ENCODE results near the gene EPHB1. TPM values are rescaled to one million over a fixed set of nuclear protein-coding genes. Genes with fewer than 3 reads are reported as not detected.

EPHB1 gene
- total RNA-seq, 1 experiment from 2014 or later = 0.86 TPM

DNA sequence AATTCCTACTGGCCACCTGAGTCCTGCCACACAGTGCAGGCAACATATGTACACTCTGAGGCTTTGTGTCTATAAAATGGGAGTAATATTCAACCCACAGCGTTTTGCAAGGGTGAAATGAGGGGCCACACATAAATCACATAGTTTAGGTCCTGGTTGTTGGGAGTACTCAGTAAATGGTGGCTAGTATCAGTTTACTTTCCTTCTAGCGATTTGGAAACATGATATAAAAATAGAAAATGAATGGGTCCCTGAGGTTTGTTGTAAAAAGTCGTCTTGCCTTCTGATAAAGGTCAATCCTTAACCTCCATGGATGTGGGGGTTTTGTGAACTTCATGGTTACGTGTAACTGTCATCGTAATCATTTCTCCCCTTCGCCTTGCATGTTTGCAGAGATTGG is 472.4 kb downstream of the EPHB1 start:
- no peaks in the 10 kb centered on the region for H3K4me1 ChIP-seq (ENCODE audit: control insufficient read depth in 1 of 2, insufficient read depth in 2 of 2, low read length in 2 of 2)
- no peaks in the 10 kb centered on the region for H3K9me3 ChIP-seq (ENCODE audit: control insufficient read depth in 1 of 2, insufficient read depth in 1 of 2, low read depth in 1 of 2, low read length in 2 of 2)
- H2AFZ ChIP-seq (ENCODE audit: low read depth, low read length, poor library complexity, severe bottlenecking) = no peak overlapping the region
- H3K79me2 ChIP-seq (ENCODE audit: insufficient read depth, low read length) = no peaks in the 10 kb centered on the region
- TF ChIP-seq YY1 (IDR thresholded peaks at IDR 0.05; ENCODE audit: extremely low read depth, insufficient replicate concordance, low read depth, low read length) (no peak), POLR2AphosphoS5 (IDR thresholded peaks at IDR 0.05; ENCODE audit: low read depth, low read length) (no peak), CBX3 (IDR thresholded peaks at IDR 0.05; ENCODE audit: low read depth) (no peak), EZH2phosphoT487 (IDR thresholded peaks at IDR 0.05; ENCODE audit: borderline replicate concordance) (no peak)
- TF ChIP-seq, protein P1, sequence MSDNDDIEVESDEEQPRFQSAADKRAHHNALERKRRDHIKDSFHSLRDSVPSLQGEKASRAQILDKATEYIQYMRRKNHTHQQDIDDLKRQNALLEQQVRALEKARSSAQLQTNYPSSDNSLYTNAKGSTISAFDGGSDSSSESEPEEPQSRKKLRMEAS (IDR thresholded peaks at IDR 0.05) = no peak
- H3K9ac ChIP-seq (ENCODE audit: low read length) = no peak overlapping the region
- POLR2A ChIA-PET = no interaction called here
- intact Hi-C loops (cut with micrococcal nuclease) = no loop called here
- CTCF ChIA-PET = no interaction called here
- RAD21 ChIA-PET (ENCODE audit: low non-redundant PET in 1 of 2, low total read pairs in 2 of 2, uncharacterized antibody in 2 of 2, unreplicated experiment in 2 of 2) = no interaction called here
- H3K4me2 ChIP-seq (ENCODE audit: low read length) = no peak overlapping the region
- no peak overlapping the region for H3K27ac ChIP-seq (ENCODE audit: low read depth, low read length)
- no TSS peak for BruUV-seq (replicated peaks)
- no peak overlapping the region for H3K4me3 ChIP-seq (replicated peaks in 1 of 2; ENCODE audit: low read depth in 1 of 2, low read length in 2 of 2)
- peaks cover 22% of the 10 kb centered on the region for H3K27me3 ChIP-seq (ENCODE audit: insufficient read depth, low read length)
- H4K20me1 ChIP-seq (ENCODE audit: insufficient read depth) = no peaks in the 10 kb centered on the region
- no peaks in the 10 kb centered on the region for H3K9me2 ChIP-seq (ENCODE audit: insufficient read depth)
- H3K36me3 ChIP-seq (ENCODE audit: control insufficient read depth in 1 of 2, insufficient read depth in 2 of 2, low read length in 2 of 2) = no peaks in the 10 kb centered on the region
- ATAC-seq (no peak), DNase-seq (ENCODE audit: low read depth, low spot score) (no peak)

DNA sequence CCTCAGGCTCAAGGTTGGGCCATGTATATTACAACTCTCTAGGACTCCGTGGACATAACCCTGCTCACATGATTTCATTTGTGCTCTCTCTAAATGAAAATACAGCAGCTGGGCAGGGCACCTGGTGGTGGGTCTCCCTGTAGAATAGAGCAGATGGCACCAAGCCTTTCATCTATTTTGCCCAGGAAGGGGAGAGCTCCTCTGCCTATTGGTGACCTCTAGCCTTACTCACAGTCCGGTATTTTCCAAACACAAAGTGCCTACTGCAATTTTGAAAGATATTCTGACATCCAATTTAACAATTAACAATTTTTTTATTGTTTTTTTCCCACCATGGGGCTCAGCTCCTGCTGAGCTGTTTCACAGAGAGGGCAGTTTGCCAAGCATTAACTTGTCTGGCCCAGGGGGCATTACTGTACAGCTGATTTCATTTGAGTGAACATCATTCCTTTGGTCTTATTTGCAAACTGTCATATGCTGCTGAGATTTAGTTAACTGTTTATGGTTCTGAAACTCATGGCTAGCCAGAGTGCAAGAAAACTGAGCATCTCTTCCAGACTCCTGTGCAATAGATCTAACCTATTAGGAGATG is 474.0 kb downstream of the EPHB1 start:
- ATAC-seq (no peak), DNase-seq (ENCODE audit: low read depth, low spot score) (no peak)
- CTCF ChIA-PET = no interaction called here
- Histone ChIP-seq H4K20me1 (ENCODE audit: insufficient read depth) (no peaks in the 10 kb centered on the region), H3K9ac (ENCODE audit: low read length) (no peak overlapping the region), H3K27me3 (ENCODE audit: insufficient read depth, low read length) (peaks cover 19% of the 10 kb centered on the region), H3K79me2 (ENCODE audit: insufficient read depth, low read length) (no peaks in the 10 kb centered on the region), H2AFZ (ENCODE audit: low read depth, low read length, poor library complexity, severe bottlenecking) (no peak overlapping the region), H3K4me3 (replicated peaks in 1 of 2; ENCODE audit: low read depth in 1 of 2, low read length in 2 of 2) (no peak overlapping the region), H3K4me2 (ENCODE audit: low read length) (no peak overlapping the region), H3K27ac (ENCODE audit: low read depth, low read length) (no peak overlapping the region), H3K4me1 (ENCODE audit: control insufficient read depth in 1 of 2, insufficient read depth in 2 of 2, low read length in 2 of 2) (no peaks in the 10 kb centered on the region), H3K9me3 (ENCODE audit: control insufficient read depth in 1 of 2, insufficient read depth in 1 of 2, low read depth in 1 of 2, low read length in 2 of 2) (no peaks in the 10 kb centered on the region), H3K36me3 (ENCODE audit: control insufficient read depth in 1 of 2, insufficient read depth in 2 of 2, low read length in 2 of 2) (no peaks in the 10 kb centered on the region), H3K9me2 (ENCODE audit: insufficient read depth) (no peaks in the 10 kb centered on the region)
- POLR2A ChIA-PET = no interaction called here
- intact Hi-C loops (cut with micrococcal nuclease) = no loop called here
- no TSS peak for BruUV-seq (replicated peaks)
- RAD21 ChIA-PET (ENCODE audit: low non-redundant PET in 1 of 2, low total read pairs in 2 of 2, uncharacterized antibody in 2 of 2, unreplicated experiment in 2 of 2) = no interaction called here
- no peak for TF ChIP-seq YY1 (IDR thresholded peaks at IDR 0.05; ENCODE audit: extremely low read depth, insufficient replicate concordance, low read depth, low read length)
- TF ChIP-seq TCF7L2 (IDR thresholded peaks at IDR 0.05; ENCODE audit: borderline replicate concordance, extremely low read depth, insufficient read depth, insufficient read length) = no peak
- no peak for TF ChIP-seq FOSL1 (IDR thresholded peaks at IDR 0.05; ENCODE audit: low read depth)
- TF ChIP-seq, protein P1 (IDR thresholded peaks at IDR 0.05) = no peak
- TF ChIP-seq ZNF274 (IDR thresholded peaks at IDR 0.05; ENCODE audit: low read depth, low read length) = no peak
- no peak for TF ChIP-seq EZH2phosphoT487 (IDR thresholded peaks at IDR 0.05; ENCODE audit: borderline replicate concordance)
- TF ChIP-seq JUND (IDR thresholded peaks at IDR 0.05) = no peak
- TF ChIP-seq, protein P2, sequence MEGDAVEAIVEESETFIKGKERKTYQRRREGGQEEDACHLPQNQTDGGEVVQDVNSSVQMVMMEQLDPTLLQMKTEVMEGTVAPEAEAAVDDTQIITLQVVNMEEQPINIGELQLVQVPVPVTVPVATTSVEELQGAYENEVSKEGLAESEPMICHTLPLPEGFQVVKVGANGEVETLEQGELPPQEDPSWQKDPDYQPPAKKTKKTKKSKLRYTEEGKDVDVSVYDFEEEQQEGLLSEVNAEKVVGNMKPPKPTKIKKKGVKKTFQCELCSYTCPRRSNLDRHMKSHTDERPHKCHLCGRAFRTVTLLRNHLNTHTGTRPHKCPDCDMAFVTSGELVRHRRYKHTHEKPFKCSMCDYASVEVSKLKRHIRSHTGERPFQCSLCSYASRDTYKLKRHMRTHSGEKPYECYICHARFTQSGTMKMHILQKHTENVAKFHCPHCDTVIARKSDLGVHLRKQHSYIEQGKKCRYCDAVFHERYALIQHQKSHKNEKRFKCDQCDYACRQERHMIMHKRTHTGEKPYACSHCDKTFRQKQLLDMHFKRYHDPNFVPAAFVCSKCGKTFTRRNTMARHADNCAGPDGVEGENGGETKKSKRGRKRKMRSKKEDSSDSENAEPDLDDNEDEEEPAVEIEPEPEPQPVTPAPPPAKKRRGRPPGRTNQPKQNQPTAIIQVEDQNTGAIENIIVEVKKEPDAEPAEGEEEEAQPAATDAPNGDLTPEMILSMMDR (IDR thresholded peaks at IDR 0.05 in 2 of 3, conservative IDR thresholded peaks at IDR 0.05 in 1 of 3; ENCODE audit: borderline replicate concordance in 1 of 3, insufficient read depth in 1 of 3, low read depth in 2 of 3, low read length in 2 of 3) = no peak
- TF ChIP-seq EGR1 (IDR thresholded peaks at IDR 0.05; ENCODE audit: low read depth) = no peak
- TF ChIP-seq ELF1 (IDR thresholded peaks at IDR 0.05; ENCODE audit: borderline replicate concordance, low read depth) = no peak
- no peak for TF ChIP-seq POLR2AphosphoS5 (IDR thresholded peaks at IDR 0.05; ENCODE audit: low read depth, low read length)
- no peak for TF ChIP-seq POLR2A (IDR thresholded peaks at IDR 0.05; ENCODE audit: borderline replicate concordance, extremely low read depth, insufficient read depth, insufficient read length)
- no peak for TF ChIP-seq RAD21 (IDR thresholded peaks at IDR 0.05; ENCODE audit: low read depth)
- TF ChIP-seq CBX3 (IDR thresholded peaks at IDR 0.05; ENCODE audit: low read depth) = no peak

Data from HCT116 (cell line).